WTC11 (cell line): ENCODE data around the gene FCHSD2.

Source experiments
- ATF2 ChIP-seq: sonication (generic); formaldehyde crosslinking; IDR thresholded peaks from 2 replicates; pipeline ENCODE4 v1.8.1; 2022; ENCODE audit warnings: low read depth, missing genetic modification reagents, borderline replicate concordance
- CREM ChIP-seq: sonication (generic); formaldehyde crosslinking; IDR thresholded peaks from 2 replicates; pipeline ENCODE4 v1.8.1; 2022; ENCODE audit warnings: mild to moderate bottlenecking, missing genetic modification reagents, moderate library complexity
- CTCF ChIP-seq: fragments of 200-600 bp; IDR thresholded peaks from 2 replicates; pipeline ENCODE4 v1.8.0; 2022; ENCODE audit warnings: antibody characterized with exemption
- ELF4 ChIP-seq: sonication (generic); formaldehyde crosslinking; IDR thresholded peaks from 2 replicates; pipeline ENCODE4 v1.8.1; 2022; ENCODE audit warnings: low read depth, mild to moderate bottlenecking, moderate library complexity, missing genetic modification reagents
- SP1 ChIP-seq: sonication (generic); formaldehyde crosslinking; conservative IDR thresholded peaks from 2 replicates; pipeline ENCODE4 v1.8.1; 2022; ENCODE audit warnings: missing genetic modification reagents
- STAT6 ChIP-seq: sonication (generic); formaldehyde crosslinking; conservative IDR thresholded peaks from 2 replicates; pipeline ENCODE4 v1.8.1; 2023; ENCODE audit warnings: mild to moderate bottlenecking, low read depth, missing genetic modification reagents, moderate library complexity
- TEAD4 ChIP-seq: sonication (generic); formaldehyde crosslinking; IDR thresholded peaks from 2 replicates; pipeline ENCODE4 v1.8.0; 2022; ENCODE audit warnings: mild to moderate bottlenecking, missing genetic modification reagents

GRCh38 chr11:72821221-72821919 lies 320.7 kb downstream of the FCHSD2 start:
- no peak for TF ChIP-seq ATF2 (CRISPR knock-in tag)
- no peak for TF ChIP-seq CREM (CRISPR knock-in tag)
- TF ChIP-seq SP1 (CRISPR knock-in tag), result no peak
- TF ChIP-seq STAT6, result no peak
- no peak for TF ChIP-seq CTCF
- no peak for TF ChIP-seq ELF4
- TF ChIP-seq TEAD4 (CRISPR knock-in tag), result no peak
